Activated naive CD8-positive, alpha-beta T cell treated with anti-CD3 and anti-CD28 coated beads, Interleukin-2, amount 50 U/mL, for 24 hours (primary cell): ENCODE results near the gene CWC22.
A peak's percentile ranks its signal among the peaks of the same experiment; 100 is the strongest.
"Not testable (repeated sequence)": the region's sequence is repeated elsewhere in the genome, so short reads cannot be mapped to it uniquely, and the experiment has no call there.

ENCODE experiments used
- ATAC-seq: fragments of 150-1000 bp; cut with Tn5 transposase; one replicate; pipeline ENCODE4 v1.10.0; 2021
- DNase-seq: peaks from one replicate; pipeline ENCODE4 v3.0.0; 2021
- H3K27ac Mint-ChIP-seq: one replicate; pipeline ENCODE4 v1.8.0; 2021; ENCODE audit warnings: mild to moderate bottlenecking, mixed read lengths
- H3K27me3 Mint-ChIP-seq: one replicate; pipeline ENCODE4 v1.8.0; 2021; ENCODE audit warnings: mixed read lengths
- H3K36me3 Mint-ChIP-seq: one replicate; pipeline ENCODE4 v1.8.0; 2021; ENCODE audit warnings: low read depth, mixed read lengths
- H3K4me1 Mint-ChIP-seq: one replicate; pipeline ENCODE4 v1.8.0; 2021; ENCODE audit warnings: mixed read lengths
- H3K4me3 Mint-ChIP-seq: one replicate; pipeline ENCODE4 v1.8.0; 2021; ENCODE audit warnings: mild to moderate bottlenecking, moderate library complexity, mixed read lengths
- H3K9me3 Mint-ChIP-seq: one replicate; pipeline ENCODE4 v1.8.0; 2021; ENCODE audit warnings: mixed read lengths

Gene CWC22

GRCh38 chr2:180006781-180007579 is at the start of gene CWC22:
Gene CWC22, minus strand, starts transcription at chr2:180007297. Its CDS starts 13,956 bp downstream, at chr2:179993341.
- H3K4me1 Mint-ChIP-seq: peaks cover 36% of the 10 kb centered on the region
- H3K27me3 Mint-ChIP-seq: no peaks in the 10 kb centered on the region
- peak within 1 kb of the TSS; percentile 99 for H3K27ac Mint-ChIP-seq
- peak; percentile 98 for ATAC-seq
- peak; percentile 80 for DNase-seq
- no peaks in the 10 kb centered on the region for H3K9me3 Mint-ChIP-seq
- peak within 1 kb of the TSS; percentile 90 for H3K4me3 Mint-ChIP-seq
- H3K36me3 Mint-ChIP-seq: peaks cover 12% of the 10 kb centered on the region

GRCh38 chr2:180056367-180057118 is 49.4 kb upstream of the CWC22 start:
- no peaks in the 10 kb centered on the region for H3K4me1 Mint-ChIP-seq
- H3K36me3 Mint-ChIP-seq: no peaks in the 10 kb centered on the region
- H3K9me3 Mint-ChIP-seq: peaks cover 6% of the 10 kb centered on the region
- ATAC-seq (no peak), DNase-seq (no peak)
- no peak overlapping the region for H3K4me3 Mint-ChIP-seq
- H3K27me3 Mint-ChIP-seq: peaks cover 10% of the 10 kb centered on the region
- H3K27ac Mint-ChIP-seq: no peak overlapping the region

- not testable (repeated sequence) for H3K9me3 Mint-ChIP-seq, H3K4me3 Mint-ChIP-seq, DNase-seq, H3K27ac Mint-ChIP-seq, ATAC-seq, H3K4me1 Mint-ChIP-seq, H3K36me3 Mint-ChIP-seq
- H3K27me3 Mint-ChIP-seq: peaks cover 12% of the 10 kb centered on the region
Observed at GRCh38 chr2:180054576-180054975, 47.5 kb upstream of the CWC22 start.

- DNase-seq: no peak
- ATAC-seq: no peak
- Mint-ChIP-seq H3K4me1 (no peaks in the 10 kb centered on the region), H3K36me3 (no peaks in the 10 kb centered on the region), H3K4me3 (no peak overlapping the region), H3K27me3 (peaks cover 24% of the 10 kb centered on the region), H3K9me3 (peaks cover 6% of the 10 kb centered on the region), H3K27ac (no peak overlapping the region)
Observed at GRCh38 chr2:180050246-180050645, 43.1 kb upstream of the CWC22 start.

DNA sequence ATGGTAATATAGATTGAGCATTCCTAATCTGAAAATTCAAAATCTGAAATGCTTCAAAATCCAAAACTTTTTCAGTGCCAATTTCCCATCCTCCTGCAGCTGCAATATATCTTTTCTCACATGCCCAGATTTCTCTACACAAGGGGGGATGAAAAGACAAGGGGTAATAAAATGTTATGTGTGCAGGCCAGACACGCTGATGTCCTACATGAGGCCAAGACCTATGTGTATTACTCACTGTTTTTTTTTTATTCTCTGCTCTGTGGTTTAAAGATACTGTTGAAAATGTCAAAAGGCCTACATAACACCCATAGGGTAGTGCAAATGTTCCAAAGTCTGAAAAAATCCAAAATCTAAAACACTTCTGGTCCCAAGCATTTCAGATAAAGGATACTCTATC is 41.2 kb upstream of the CWC22 start:
- no peak overlapping the region for H3K27ac Mint-ChIP-seq
- H3K4me3 Mint-ChIP-seq: no peak overlapping the region
- DNase-seq: no peak
- no peaks in the 10 kb centered on the region for H3K4me1 Mint-ChIP-seq
- no peak for ATAC-seq
- peaks cover 2% of the 10 kb centered on the region for H3K9me3 Mint-ChIP-seq
- H3K36me3 Mint-ChIP-seq: no peaks in the 10 kb centered on the region
- peaks cover 39% of the 10 kb centered on the region for H3K27me3 Mint-ChIP-seq

DNA sequence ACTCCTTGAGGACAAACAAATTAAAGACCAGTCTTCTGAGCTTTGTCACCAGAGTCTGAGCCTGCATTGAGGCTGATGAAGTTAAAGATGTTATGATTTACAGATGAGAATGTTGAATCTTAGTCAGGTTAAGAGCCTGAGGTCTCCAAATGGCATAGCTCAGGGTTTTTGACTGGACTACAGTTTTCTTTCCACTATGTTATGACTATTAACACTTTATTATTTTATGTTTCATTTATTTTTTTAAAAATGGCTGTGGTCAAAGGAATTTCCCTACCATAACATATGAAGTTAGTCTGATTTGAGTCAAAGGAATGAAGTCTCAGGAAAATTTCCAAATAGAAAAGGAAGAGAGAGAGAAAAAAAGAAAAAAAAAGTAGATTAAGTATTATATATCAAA is 39.7 kb upstream of the CWC22 start:
- DNase-seq: no peak
- no peak for ATAC-seq
- no peaks in the 10 kb centered on the region for H3K4me1 Mint-ChIP-seq

DNA sequence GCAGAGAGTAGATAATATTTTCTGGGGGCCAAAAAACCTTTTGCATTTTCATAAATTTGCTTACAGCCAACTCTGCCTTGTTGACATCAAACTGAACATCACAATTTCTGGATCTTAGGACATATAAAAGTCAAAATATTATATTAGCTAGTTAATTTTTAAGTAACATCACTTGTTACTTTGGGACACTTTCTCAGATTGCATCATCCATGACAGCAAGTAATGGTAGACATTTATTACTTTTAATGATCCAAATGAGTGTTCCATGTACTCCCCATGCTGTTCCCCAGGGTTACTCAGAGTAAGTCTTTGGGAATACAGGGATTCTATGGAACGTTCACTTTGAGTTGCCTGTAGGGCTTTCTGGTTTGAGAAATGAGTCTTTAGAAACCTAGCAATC is 39.1 kb upstream of the CWC22 start:
- Mint-ChIP-seq H3K9me3 (no peaks in the 10 kb centered on the region), H3K4me3 (no peak overlapping the region), H3K27ac (no peak overlapping the region), H3K4me1 (no peaks in the 10 kb centered on the region), H3K36me3 (no peaks in the 10 kb centered on the region), H3K27me3 (peaks cover 38% of the 10 kb centered on the region)
- no peak for DNase-seq
- ATAC-seq: no peak

More for the DNA sequence above, 39.7 kb upstream of the CWC22 start:
- Mint-ChIP-seq H3K36me3 (no peaks in the 10 kb centered on the region), H3K27me3 (peaks cover 36% of the 10 kb centered on the region), H3K27ac (no peak overlapping the region), H3K9me3 (no peaks in the 10 kb centered on the region), H3K4me3 (no peak overlapping the region)

- Mint-ChIP-seq H3K36me3 (no peaks in the 10 kb centered on the region), H3K27me3 (peaks cover 47% of the 10 kb centered on the region), H3K4me1 (no peaks in the 10 kb centered on the region), H3K4me3 (no peak overlapping the region), H3K27ac (no peak overlapping the region), H3K9me3 (no peaks in the 10 kb centered on the region)
- DNase-seq (no peak), ATAC-seq (no peak)
Observed at GRCh38 chr2:180040146-180040925, 33.2 kb upstream of the CWC22 start.

DNA sequence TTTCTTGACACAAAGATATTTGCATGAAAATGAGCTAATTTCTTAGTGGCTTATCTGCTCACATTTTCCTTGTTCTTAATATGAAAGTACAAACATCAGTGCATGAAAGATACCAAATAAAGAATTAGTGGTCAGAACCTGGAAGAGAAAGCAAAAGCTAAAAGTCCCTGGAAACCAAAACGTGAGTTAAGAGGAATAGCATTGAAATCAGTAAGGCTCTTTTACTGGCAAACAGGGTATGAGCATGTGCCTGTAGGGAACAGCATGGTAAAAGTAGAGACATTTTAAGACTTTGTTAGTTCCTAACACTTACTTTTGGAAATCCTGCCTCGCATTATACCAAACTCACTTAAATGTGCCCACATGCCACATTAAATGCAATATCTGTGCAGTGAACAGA is 31.9 kb upstream of the CWC22 start:
- H3K27me3 Mint-ChIP-seq: peaks cover 44% of the 10 kb centered on the region
- H3K36me3 Mint-ChIP-seq: no peaks in the 10 kb centered on the region
- no peak overlapping the region for H3K27ac Mint-ChIP-seq
- no peak for ATAC-seq
- H3K4me1 Mint-ChIP-seq: no peaks in the 10 kb centered on the region
- H3K9me3 Mint-ChIP-seq: no peaks in the 10 kb centered on the region
- H3K4me3 Mint-ChIP-seq: no peak overlapping the region
- no peak for DNase-seq

DNA sequence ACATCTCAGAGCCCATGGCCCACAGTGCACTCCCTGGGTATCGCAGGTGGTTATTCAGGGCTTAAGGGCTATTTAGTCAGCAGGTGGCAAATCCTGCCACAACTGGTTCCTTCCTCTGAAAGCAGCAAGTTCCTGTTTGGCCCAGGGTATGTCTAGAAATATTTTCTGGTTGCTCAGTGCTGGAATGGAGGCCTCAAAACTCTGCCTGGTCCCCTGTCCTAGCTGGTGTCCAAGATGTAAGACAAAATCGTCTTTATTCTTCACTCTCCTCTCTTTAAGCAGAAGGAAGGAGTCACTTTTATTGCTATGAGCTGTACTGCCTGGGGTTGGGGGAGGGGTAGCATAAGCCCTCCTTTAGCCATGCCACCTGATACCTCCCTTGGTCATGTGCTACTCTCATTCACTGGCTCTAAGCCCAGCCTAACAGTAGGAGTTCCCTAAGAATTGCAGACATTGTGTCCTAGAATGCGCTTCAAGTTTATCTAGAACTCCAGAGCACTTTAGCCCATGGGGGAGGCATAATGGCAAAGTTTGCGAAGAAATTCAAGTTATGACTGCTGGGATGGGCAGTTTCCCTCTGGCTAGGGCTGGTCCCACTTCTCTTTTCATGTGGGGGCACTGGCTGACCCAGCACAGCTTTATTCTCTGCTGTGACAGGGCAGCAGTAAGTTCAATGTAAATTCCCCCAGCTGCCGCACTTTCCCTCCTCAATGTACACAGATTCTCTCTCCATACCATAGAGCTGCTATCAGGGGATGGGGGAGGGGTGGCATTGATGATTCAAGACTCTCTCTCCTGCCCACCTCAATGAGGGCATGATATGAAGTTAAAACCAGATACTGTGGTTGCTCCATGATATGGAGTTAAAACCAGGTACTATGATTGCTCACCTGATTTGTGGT is 27.1 kb upstream of the CWC22 start:
- Mint-ChIP-seq H3K27ac (no peak overlapping the region), H3K4me3 (no peak overlapping the region), H3K9me3 (peaks cover 14% of the 10 kb centered on the region), H3K36me3 (peaks cover 1% of the 10 kb centered on the region), H3K27me3 (peaks cover 39% of the 10 kb centered on the region), H3K4me1 (no peaks in the 10 kb centered on the region)
- DNase-seq (no peak), ATAC-seq (no peak)

DNA sequence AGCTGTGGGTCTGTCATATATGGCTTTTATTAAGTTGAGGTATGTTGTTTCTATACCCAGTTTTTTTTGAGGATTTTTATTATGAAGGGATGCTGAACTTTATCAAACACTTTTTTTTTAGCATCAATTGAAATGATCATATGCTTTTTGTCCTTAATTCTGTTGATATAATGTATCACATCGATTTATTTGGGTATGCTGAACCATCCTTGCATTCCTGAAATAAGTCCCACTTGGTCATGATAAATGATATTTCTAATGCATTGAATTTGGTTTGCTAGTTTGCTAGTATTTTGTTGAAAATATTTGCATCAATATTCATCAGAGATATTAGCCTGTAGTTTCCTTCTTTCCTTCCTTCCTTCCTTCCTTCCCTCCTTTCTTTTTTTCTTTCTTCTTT is 22.5 kb upstream of the CWC22 start:
- peaks cover 3% of the 10 kb centered on the region for H3K36me3 Mint-ChIP-seq
- peaks cover 25% of the 10 kb centered on the region for H3K27me3 Mint-ChIP-seq
- DNase-seq: no peak
- no peak for ATAC-seq
- H3K9me3 Mint-ChIP-seq: peaks cover 30% of the 10 kb centered on the region
- no peak overlapping the region for H3K4me3 Mint-ChIP-seq
- no peak overlapping the region for H3K27ac Mint-ChIP-seq
- H3K4me1 Mint-ChIP-seq: no peaks in the 10 kb centered on the region

GRCh38 chr2:180021850-180022249 is 14.8 kb upstream of the CWC22 start:
- peaks cover 14% of the 10 kb centered on the region for H3K27me3 Mint-ChIP-seq
- H3K4me1 Mint-ChIP-seq: no peaks in the 10 kb centered on the region
- H3K9me3 Mint-ChIP-seq: no peaks in the 10 kb centered on the region
- no peak for ATAC-seq
- DNase-seq: no peak
- H3K36me3 Mint-ChIP-seq: no peaks in the 10 kb centered on the region
- no peak overlapping the region for H3K27ac Mint-ChIP-seq
- no peak overlapping the region for H3K4me3 Mint-ChIP-seq

DNA sequence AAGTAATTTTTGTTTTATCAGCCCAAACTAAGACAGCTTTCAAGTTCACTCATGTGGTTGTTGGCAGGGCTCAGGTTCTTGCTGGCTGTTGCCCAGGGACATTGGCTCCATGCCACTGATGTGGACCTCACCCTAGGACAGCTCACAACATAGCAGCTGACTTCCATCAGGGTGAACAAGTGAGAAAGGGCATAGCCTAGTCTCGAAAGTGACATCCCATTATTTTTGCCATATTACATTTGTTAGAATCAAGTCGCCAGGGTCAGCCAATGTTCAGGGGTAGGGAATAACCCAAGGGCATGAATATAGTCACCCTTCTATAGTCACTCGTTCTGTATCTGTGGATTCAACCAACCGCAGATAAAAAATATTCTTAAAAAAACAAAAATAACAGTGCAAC is 10.7 kb upstream of the CWC22 start:
- Mint-ChIP-seq H3K9me3 (no peaks in the 10 kb centered on the region), H3K27ac (no peak overlapping the region), H3K27me3 (peaks cover 5% of the 10 kb centered on the region), H3K4me1 (no peaks in the 10 kb centered on the region), H3K4me3 (no peak overlapping the region), H3K36me3 (no peaks in the 10 kb centered on the region)
- DNase-seq: no peak
- ATAC-seq: no peak

- H3K27ac Mint-ChIP-seq: no peak overlapping the region
Observed at GRCh38 chr2:180016937-180017336, 9.8 kb upstream of the CWC22 start.

More at GRCh38 chr2:180016937-180017336, 9.8 kb upstream of the CWC22 start:
- Mint-ChIP-seq H3K27me3 (peaks cover 3% of the 10 kb centered on the region), H3K9me3 (no peaks in the 10 kb centered on the region), H3K36me3 (no peaks in the 10 kb centered on the region), H3K4me1 (no peaks in the 10 kb centered on the region), H3K4me3 (no peak overlapping the region)
- no peak for DNase-seq
- ATAC-seq: no peak
